SU-DHL-6 (cell line): Measurements from ENCODE around the gene PET100.

Experiments used
- H2AFZ ChIP-seq: fragments of 200-600 bp; sonication (generic); 2 replicates; pipeline ENCODE4 v1.6.1; 2014; ENCODE audit warnings: low read depth, mild to moderate bottlenecking, moderate library complexity, mixed read lengths, antibody characterized with exemption, low read length; ENCODE audit not compliant: severe bottlenecking
- H3F3A ChIP-seq: fragments of 200-600 bp; shearing (Covaris generic); 2 replicates; pipeline ENCODE4 v1.6.0; 2016; ENCODE audit warnings: antibody characterized with exemption, mild to moderate bottlenecking; ENCODE audit not compliant: insufficient read depth
- H3K27ac ChIP-seq: fragments of 200-600 bp; sonication (generic); 2 replicates; pipeline ENCODE4 v1.5.1; 2016; ENCODE audit warnings: low read depth, mild to moderate bottlenecking, low read length, moderate library complexity, mixed read lengths
- H3K27me3 ChIP-seq: fragments of 200-600 bp; sonication (generic), shearing (Covaris generic); 2 replicates; pipeline ENCODE4 v1.6.0; 2014; ENCODE audit warnings: mild to moderate bottlenecking, low read length
- H3K36me3 ChIP-seq: fragments of 200-600 bp; sonication (generic); 2 replicates; pipeline ENCODE4 v1.6.1; 2014; ENCODE audit warnings: mild to moderate bottlenecking, low read length, mixed read lengths
- H3K4me2 ChIP-seq: fragments of 300-600, 200-600 bp; shearing (Covaris generic), sonication (generic); 2 replicates; pipeline ENCODE4 v1.6.0; 2014; ENCODE audit warnings: low read length, low read depth, mild to moderate bottlenecking; ENCODE audit not compliant: poor library complexity, severe bottlenecking
- H3K4me3 ChIP-seq: fragments of 200-600 bp; sonication (generic); 2 replicates; pipeline ENCODE4 v1.5.1; 2014; ENCODE audit warnings: antibody characterized with exemption, low read length, mild to moderate bottlenecking, mixed read lengths; ENCODE audit not compliant: insufficient read depth, poor library complexity, severe bottlenecking
- H3K79me2 ChIP-seq: fragments of 200-600 bp; sonication (generic); 2 replicates; pipeline ENCODE4 v1.6.1; 2014; ENCODE audit warnings: mild to moderate bottlenecking, low read length, moderate library complexity; ENCODE audit not compliant: insufficient read depth
- H3K9ac ChIP-seq: fragments of 200-600 bp; sonication (generic); 2 replicates; pipeline ENCODE4 v1.7.0; 2014; ENCODE audit warnings: mild to moderate bottlenecking, low read length
- H3K9me2 ChIP-seq: fragments of 200-600 bp; sonication (generic); replicated peaks from 2 replicates; pipeline ENCODE4 v1.6.1; 2014; ENCODE audit warnings: low read length; ENCODE audit not compliant: insufficient read depth
- H3K9me3 ChIP-seq: fragments of 200-600 bp; sonication (generic); 2 replicates; pipeline ENCODE4 v1.6.1; 2014; ENCODE audit warnings: low read length, mixed read lengths; ENCODE audit not compliant: insufficient read depth
- H4K20me1 ChIP-seq: fragments of 200-600 bp; sonication (generic); 2 replicates; pipeline ENCODE4 v1.6.1; 2014; ENCODE audit warnings: low read depth, mild to moderate bottlenecking, antibody characterized with exemption, low read length, moderate library complexity, mixed read lengths
- EZH2phosphoT487 ChIP-seq: fragments of 200-600 bp; sonication (generic), shearing (Covaris generic); conservative IDR thresholded peaks from 2 replicates; pipeline ENCODE4 v1.6.1; 2018; ENCODE audit warnings: mild to moderate bottlenecking, antibody characterized with exemption, low read length, moderate library complexity, mixed read lengths
- TF ChIP-seq, protein P1 (sequence below): fragments of 200-600 bp; sonication (generic); IDR thresholded peaks from one replicate; pipeline ENCODE4 v1.5.1; 2017; ENCODE audit warnings: antibody characterized with exemption, mild to moderate bottlenecking, low read length, moderate library complexity; ENCODE audit not compliant: insufficient read depth, poor library complexity, severe bottlenecking

The PET100 gene

DNA sequence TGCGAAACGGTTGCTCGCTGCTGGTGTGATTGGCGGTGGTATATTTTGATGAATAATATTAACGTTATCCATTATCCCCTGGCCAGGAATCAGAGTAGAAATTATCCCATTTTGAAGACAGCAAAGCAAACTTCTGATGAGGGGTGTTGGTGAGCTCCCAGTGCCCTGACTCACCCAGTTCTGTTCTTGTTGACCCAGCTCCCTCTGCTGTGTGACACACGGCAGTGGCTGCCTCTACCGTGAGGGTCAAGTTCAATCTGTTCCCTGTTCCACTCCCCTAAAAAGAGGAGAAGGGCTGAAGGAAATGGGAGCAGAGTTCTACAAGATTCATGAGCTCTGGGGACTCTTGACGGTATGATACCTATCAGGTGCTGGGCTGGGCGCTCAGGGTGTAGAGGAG lies 31.9 kb upstream of the PET100 start:
- H3K36me3 ChIP-seq: no peaks in the 10 kb centered on the region
- no peaks in the 10 kb centered on the region for H3K79me2 ChIP-seq
- no peak overlapping the region for H3K4me2 ChIP-seq
- no peak overlapping the region for H3K4me3 ChIP-seq
- H3K9me2 ChIP-seq: no peaks in the 10 kb centered on the region
- H3K27ac ChIP-seq: no peak overlapping the region
- H3K9ac ChIP-seq: no peak overlapping the region
- no peaks in the 10 kb centered on the region for H3F3A ChIP-seq
- H2AFZ ChIP-seq: no peak overlapping the region
- no peaks in the 10 kb centered on the region for H4K20me1 ChIP-seq
- H3K27me3 ChIP-seq: no peaks in the 10 kb centered on the region
- no peaks in the 10 kb centered on the region for H3K9me3 ChIP-seq
- TF ChIP-seq EZH2phosphoT487: no peak

GRCh38 chr19:7598180-7598579 lies 31.4 kb upstream of the PET100 start:
- no peak overlapping the region for H3K4me2 ChIP-seq
- no peaks in the 10 kb centered on the region for H3F3A ChIP-seq
- H3K9ac ChIP-seq: no peak overlapping the region
- no peak overlapping the region for H2AFZ ChIP-seq
- no peaks in the 10 kb centered on the region for H4K20me1 ChIP-seq
- no peaks in the 10 kb centered on the region for H3K27me3 ChIP-seq
- H3K36me3 ChIP-seq: no peaks in the 10 kb centered on the region
- H3K79me2 ChIP-seq: no peaks in the 10 kb centered on the region
- H3K27ac ChIP-seq: no peak overlapping the region
- TF ChIP-seq EZH2phosphoT487: no peak
- TF ChIP-seq, protein P1, sequence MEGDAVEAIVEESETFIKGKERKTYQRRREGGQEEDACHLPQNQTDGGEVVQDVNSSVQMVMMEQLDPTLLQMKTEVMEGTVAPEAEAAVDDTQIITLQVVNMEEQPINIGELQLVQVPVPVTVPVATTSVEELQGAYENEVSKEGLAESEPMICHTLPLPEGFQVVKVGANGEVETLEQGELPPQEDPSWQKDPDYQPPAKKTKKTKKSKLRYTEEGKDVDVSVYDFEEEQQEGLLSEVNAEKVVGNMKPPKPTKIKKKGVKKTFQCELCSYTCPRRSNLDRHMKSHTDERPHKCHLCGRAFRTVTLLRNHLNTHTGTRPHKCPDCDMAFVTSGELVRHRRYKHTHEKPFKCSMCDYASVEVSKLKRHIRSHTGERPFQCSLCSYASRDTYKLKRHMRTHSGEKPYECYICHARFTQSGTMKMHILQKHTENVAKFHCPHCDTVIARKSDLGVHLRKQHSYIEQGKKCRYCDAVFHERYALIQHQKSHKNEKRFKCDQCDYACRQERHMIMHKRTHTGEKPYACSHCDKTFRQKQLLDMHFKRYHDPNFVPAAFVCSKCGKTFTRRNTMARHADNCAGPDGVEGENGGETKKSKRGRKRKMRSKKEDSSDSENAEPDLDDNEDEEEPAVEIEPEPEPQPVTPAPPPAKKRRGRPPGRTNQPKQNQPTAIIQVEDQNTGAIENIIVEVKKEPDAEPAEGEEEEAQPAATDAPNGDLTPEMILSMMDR: no peak
- no peak overlapping the region for H3K4me3 ChIP-seq
- no peaks in the 10 kb centered on the region for H3K9me2 ChIP-seq
- H3K9me3 ChIP-seq: no peaks in the 10 kb centered on the region

DNA sequence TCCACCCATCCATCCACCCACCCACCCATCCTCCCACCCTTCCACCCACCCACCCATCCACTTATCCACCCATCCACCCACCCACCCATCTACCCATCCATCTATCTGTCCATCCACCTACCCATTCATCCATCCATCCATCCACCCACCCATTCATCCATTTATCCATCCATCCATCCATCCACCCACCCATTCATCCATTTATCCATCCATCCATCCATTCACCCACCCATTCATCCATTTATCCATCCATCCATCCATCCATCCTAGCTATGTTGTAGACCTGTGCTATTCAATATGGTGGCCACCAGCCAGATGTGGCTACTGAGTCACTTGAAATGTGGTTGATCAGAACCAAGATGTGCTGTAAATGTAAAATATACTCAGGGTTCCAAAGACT lies 28.9 kb upstream of the PET100 start:
- no peaks in the 10 kb centered on the region for H3K9me3 ChIP-seq
- H3K79me2 ChIP-seq: no peaks in the 10 kb centered on the region
- H3K4me2 ChIP-seq: no peak overlapping the region
- no peak overlapping the region for H2AFZ ChIP-seq
- H3K9ac ChIP-seq: no peak overlapping the region
- H4K20me1 ChIP-seq: no peaks in the 10 kb centered on the region
- TF ChIP-seq, protein P1: no peak
- TF ChIP-seq EZH2phosphoT487: no peak
- no peak overlapping the region for H3K4me3 ChIP-seq
- no peaks in the 10 kb centered on the region for H3K9me2 ChIP-seq
- H3K36me3 ChIP-seq: no peaks in the 10 kb centered on the region
- H3F3A ChIP-seq: no peaks in the 10 kb centered on the region
- H3K27ac ChIP-seq: no peak overlapping the region
- no peaks in the 10 kb centered on the region for H3K27me3 ChIP-seq

GRCh38 chr19:7602240-7602934 lies 27.2 kb upstream of the PET100 start:
- Histone ChIP-seq H3K4me3 (no peak overlapping the region), H3K9me3 (no peaks in the 10 kb centered on the region), H3K27me3 (no peaks in the 10 kb centered on the region), H3K36me3 (no peaks in the 10 kb centered on the region), H3K9me2 (no peaks in the 10 kb centered on the region), H3F3A (no peaks in the 10 kb centered on the region), H3K4me2 (no peak overlapping the region), H3K27ac (no peak overlapping the region), H2AFZ (no peak overlapping the region), H4K20me1 (no peaks in the 10 kb centered on the region), H3K9ac (no peak overlapping the region), H3K79me2 (no peaks in the 10 kb centered on the region)
- TF ChIP-seq, protein P1: no peak
- TF ChIP-seq EZH2phosphoT487: no peak
